GM21717 (cell line): ENCODE results near the gene IFFO2.

Experiments
- ATAC-seq: cut with Tn5 transposase; IDR thresholded peaks from one replicate; pipeline ENCODE4 v1.9.1; 2021; ENCODE audit warnings: mild to moderate bottlenecking, moderate library complexity; ENCODE audit not compliant: unreplicated experiment

IFFO2 gene

GRCh38 chr1:18921516-18922251, 34.8 kb downstream of the IFFO2 start:
- ATAC-seq: no peak

GRCh38 chr1:18920931-18921330, 35.5 kb downstream of the IFFO2 start:
- no peak for ATAC-seq

- no peak for ATAC-seq
Measured at GRCh38 chr1:18919956-18920355, 36.5 kb downstream of the IFFO2 start.

- ATAC-seq: no peak
Measured at GRCh38 chr1:18919197-18919905, 37.1 kb downstream of the IFFO2 start.

GRCh38 chr1:18918417-18918816, 38.1 kb downstream of the IFFO2 start:
- ATAC-seq: no peak

GRCh38 chr1:18917071-18917799, 39.2 kb downstream of the IFFO2 start:
- no peak for ATAC-seq

GRCh38 chr1:18915341-18915740, 41.1 kb downstream of the IFFO2 start:
- no peak for ATAC-seq

- ATAC-seq: no peak
Measured at GRCh38 chr1:18913065-18913835, 43.2 kb downstream of the IFFO2 start.

GRCh38 chr1:18912550-18912949, 43.9 kb downstream of the IFFO2 start:
- ATAC-seq: no peak

- ATAC-seq: no peak
Measured at GRCh38 chr1:18908911-18909771, 47.3 kb downstream of the IFFO2 start.

GRCh38 chr1:18907917-18908845, 48.3 kb downstream of the IFFO2 start:
- ATAC-seq: no peak

GRCh38 chr1:18907021-18907916, 49.2 kb downstream of the IFFO2 start:
- ATAC-seq: no peak

- ATAC-seq: no peak
Measured at GRCh38 chr1:18903291-18903756, 53.2 kb downstream of the IFFO2 start.

- peak; percentile 93 for ATAC-seq
Measured at GRCh38 chr1:18902523-18903290, 53.8 kb downstream of the IFFO2 start, which contains the start of gene ALDH4A1. ALDH4A1 (minus strand) TSS chr1:18902555; CDS start chr1:18902523, 32 bp downstream.

- ATAC-seq: no peak
Measured at GRCh38 chr1:18901952-18902522, 54.4 kb downstream of the IFFO2 start.

- ATAC-seq: no peak
Measured at GRCh38 chr1:18901147-18901951, 55.1 kb downstream of the IFFO2 start.
